AG09309 (cell line): ENCODE results near the gene EHD1.

Source experiments
- DNase-seq: peaks from one replicate; pipeline ENCODE4 v3.0.0-alpha.2; 2010; ENCODE audit warnings: low read depth
- H3K4me3 ChIP-seq: 2 replicates; pipeline ENCODE4 v1.5.1; 2011; ENCODE audit warnings: mild to moderate bottlenecking, low read depth, low read length, moderate library complexity; ENCODE audit not compliant: control insufficient read depth
- TF ChIP-seq, protein P1 (sequence below): IDR thresholded peaks from 2 replicates; pipeline ENCODE4 v1.5.1; 2011; ENCODE audit warnings: mild to moderate bottlenecking, low read depth, low read length, inconsistent platforms; ENCODE audit not compliant: insufficient read depth, control insufficient read depth; ENCODE audit errors: missing control alignments

The EHD1 gene

DNA sequence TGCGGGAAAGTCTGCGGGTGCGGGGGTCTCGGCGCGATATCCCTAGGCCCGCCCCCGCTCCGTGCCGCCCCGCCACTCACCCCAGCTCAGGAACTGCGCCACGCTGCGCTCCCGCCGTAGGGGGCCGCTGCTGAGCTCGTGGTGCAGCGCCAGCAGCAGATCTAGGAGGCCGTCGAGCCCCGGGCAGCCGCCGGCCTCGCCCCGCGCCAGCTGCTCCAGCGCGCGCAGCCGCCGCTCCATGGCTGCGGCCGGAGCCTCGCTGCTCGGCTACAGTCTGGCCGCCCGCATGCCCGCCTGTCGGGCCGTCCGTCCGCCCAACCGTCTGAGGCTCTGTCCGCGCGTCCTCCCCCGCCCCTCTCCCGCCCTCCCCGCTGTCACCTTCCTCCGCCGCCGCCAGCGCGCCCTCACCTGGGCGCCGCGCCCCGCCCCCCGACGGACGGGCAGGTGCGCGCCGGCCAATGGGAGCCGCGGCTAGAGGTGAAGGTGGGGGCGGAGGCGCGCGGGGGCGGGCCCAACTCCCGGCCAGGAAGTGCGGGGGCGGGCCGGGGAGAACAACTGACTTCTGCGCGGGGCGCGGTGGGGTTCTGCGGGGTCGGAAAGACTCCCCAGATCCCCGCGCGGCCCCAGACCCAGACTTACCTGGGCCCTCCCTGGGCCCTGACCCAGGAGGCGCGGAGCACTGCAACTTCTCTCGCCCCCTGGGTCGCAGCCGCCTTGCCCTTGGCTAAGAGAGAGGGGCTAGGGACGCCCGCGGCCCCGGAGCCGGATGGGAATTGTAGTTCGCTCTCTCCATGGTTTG, 33.9 kb downstream of the EHD1 start, which contains the start of gene CDC42BPG:
TSS of gene CDC42BPG (minus strand) at position 324 of the 799 bp plus-strand sequence. CDS start at position 240, 84 bp downstream.
- no peak for DNase-seq
- TF ChIP-seq, protein P1, sequence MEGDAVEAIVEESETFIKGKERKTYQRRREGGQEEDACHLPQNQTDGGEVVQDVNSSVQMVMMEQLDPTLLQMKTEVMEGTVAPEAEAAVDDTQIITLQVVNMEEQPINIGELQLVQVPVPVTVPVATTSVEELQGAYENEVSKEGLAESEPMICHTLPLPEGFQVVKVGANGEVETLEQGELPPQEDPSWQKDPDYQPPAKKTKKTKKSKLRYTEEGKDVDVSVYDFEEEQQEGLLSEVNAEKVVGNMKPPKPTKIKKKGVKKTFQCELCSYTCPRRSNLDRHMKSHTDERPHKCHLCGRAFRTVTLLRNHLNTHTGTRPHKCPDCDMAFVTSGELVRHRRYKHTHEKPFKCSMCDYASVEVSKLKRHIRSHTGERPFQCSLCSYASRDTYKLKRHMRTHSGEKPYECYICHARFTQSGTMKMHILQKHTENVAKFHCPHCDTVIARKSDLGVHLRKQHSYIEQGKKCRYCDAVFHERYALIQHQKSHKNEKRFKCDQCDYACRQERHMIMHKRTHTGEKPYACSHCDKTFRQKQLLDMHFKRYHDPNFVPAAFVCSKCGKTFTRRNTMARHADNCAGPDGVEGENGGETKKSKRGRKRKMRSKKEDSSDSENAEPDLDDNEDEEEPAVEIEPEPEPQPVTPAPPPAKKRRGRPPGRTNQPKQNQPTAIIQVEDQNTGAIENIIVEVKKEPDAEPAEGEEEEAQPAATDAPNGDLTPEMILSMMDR, result peak; percentile 55
- no peak within 1 kb of the TSS; the same call in 1 of the 2 replicates for H3K4me3 ChIP-seq

DNA sequence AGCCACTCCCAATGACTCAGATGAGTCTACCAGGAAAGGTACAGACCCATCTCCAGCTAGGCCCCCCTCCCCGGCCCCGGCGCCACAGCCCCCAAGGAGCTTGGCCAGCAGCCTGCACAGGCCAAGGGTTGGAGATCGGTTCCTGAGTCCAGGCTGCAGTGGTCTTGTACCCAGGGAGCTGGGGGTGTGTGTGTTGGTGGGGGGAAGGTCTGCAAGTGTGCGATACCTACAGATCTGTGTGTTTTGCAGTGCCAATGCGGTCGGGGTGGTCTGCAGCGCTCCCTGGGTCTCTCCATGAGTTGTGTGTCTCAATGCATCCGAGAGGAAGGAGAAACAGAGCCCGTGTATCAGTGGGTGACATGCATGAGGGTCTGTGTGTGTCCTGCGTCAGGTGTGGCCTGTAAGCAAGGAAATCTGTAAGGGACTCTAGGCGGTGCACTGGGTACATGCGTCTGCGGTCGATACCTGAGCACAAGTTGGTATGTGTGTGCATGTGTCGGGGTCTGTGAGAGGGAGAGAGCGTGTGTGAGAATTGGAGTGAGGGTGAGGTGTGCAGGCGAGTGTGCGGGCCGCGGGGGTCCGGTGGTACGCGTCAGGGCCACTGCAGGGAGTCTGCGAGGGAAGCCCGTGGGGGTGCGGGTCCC, 34.6 kb downstream of the EHD1 start:
- no peak overlapping the region for H3K4me3 ChIP-seq
- DNase-seq, result no peak
- TF ChIP-seq, protein P1, result no peak

DNA sequence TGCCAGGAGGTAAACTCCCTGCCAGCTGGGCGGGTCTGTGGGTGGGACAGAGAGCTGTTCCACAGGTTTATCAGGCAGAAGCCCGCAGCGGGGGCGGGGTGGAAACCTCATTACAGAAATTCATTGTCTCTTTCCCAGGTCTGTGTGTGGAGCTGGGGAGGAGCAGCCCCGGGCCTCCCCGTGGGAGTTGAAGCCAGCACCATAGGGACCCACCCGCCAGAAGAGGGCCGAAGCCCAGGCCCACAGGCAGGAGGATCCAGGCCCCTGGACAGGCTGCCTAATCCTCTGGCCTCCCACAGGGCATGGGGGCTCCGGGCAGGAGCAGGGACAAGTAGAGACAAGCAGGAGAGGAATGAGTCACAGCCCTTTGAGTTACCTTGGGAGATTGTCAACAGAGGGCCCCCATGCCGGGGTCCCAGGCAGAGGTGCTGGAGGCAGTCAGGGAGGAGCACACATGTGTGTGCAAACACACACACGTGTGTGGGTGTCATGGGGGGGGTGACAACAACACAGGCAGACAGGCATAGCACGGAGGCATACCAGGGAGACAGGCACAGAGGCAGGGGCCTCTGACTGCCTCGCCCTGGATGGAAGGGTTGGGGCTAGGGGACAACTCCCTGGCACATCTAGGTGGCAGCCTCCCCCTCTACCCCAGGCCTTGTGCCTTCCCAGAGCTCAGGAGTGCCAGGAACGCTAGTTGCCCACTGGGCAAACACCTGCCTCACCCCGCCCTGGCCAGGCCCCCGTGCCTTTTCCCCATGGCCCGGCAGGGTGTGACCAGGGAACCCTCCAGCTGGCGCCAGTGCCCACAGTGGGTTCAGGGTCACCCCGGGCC, 35.4 kb downstream of the EHD1 start:
- no peak for DNase-seq
- no peak overlapping the region for H3K4me3 ChIP-seq
- TF ChIP-seq, protein P1, result no peak

DNA sequence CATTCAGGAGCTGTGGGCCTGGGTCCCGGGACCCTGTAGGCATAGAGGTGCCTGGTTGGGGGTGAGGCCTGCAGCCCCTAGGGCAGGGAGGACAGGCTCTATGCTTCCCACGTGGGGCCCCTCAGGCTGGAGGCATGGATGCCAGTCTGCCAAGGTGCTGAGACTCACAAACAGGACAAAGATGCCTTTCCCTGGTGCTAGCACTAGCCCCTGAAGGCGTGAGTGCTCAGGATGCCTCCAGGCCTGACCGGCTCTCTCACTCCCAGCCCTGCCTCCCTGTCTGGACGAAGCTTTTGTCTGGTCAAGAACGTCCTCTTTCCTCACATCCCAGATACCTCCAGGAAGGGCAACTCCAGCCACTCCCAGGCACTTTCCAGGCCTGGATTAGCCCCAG, 36.1 kb downstream of the EHD1 start:
- no peak overlapping the region for H3K4me3 ChIP-seq
- TF ChIP-seq, protein P1, result no peak
- no peak for DNase-seq

DNA sequence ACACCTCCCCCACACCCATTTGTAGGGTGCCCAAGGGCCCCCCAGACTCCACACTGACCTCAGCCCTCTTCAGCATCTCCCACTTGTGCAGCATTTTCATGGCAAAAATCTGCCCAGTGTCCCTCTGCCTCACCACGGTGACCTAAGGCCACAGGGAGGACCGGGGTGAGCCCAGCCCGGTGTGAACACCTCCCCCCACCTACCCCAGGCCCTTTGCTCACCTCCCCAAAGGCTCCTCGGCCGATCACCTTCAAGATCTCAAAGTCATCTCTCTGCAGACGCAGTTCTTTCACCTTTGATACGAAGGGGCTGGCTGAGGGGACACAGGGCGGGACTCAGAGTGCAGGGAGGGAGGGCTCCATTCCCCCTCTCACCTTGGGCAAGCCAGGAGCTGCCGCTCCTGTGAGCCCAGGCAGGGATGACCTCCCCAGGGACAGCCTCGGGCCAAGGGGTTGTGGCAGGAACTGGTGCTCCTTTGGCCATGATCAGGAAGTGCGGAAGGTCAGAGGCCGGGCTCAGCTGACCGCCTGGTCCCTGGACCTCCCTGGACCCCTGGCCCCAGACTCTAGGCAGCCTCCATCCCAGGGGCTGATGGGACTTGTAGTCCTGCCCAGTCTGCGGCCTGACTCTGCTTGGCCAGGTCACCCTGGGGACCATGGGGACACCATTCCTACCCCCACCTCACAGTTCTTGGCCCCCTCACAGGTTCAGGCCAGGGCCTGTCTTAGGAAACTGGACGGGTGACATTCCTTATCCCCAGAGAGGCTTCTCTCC, 36.6 kb downstream of the EHD1 start:
- H3K4me3 ChIP-seq, result no peak overlapping the region
- no peak for DNase-seq
- TF ChIP-seq, protein P1, result no peak
